GM21723 (cell line): Measurements from ENCODE around the gene NDUFAF7.
A peak's percentile ranks its signal among the peaks of the same experiment; 100 is the strongest.
"Not testable (repeated sequence)": the region's sequence is repeated elsewhere in the genome, so short reads cannot be mapped to it uniquely, and the experiment has no call there.

Source experiments
- ATAC-seq: cut with Tn5 transposase; IDR thresholded peaks from one replicate; pipeline ENCODE4 v1.9.1; 2021; ENCODE audit warnings: mild to moderate bottlenecking, moderate library complexity; ENCODE audit not compliant: unreplicated experiment

NDUFAF7 gene

DNA sequence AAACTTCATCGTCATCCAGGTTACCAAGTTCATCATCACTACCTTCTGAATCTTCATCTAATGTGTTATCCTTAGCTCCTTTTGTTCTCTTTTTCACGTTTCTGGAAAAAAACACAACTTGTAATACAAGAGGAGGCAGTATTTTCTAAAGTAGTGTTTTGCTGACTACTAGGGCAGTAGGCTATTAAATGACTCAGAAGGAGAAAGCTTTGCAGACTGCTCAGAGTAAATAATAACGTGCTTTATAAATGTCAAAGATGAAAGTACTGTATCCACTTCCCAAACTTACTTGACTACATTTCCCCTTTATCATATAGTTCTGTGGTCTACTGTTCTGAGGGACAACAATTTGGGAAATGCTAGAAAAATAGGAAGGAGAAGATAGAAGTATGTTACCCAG is 19.5 kb upstream of the NDUFAF7 start:
- no peak for ATAC-seq

DNA sequence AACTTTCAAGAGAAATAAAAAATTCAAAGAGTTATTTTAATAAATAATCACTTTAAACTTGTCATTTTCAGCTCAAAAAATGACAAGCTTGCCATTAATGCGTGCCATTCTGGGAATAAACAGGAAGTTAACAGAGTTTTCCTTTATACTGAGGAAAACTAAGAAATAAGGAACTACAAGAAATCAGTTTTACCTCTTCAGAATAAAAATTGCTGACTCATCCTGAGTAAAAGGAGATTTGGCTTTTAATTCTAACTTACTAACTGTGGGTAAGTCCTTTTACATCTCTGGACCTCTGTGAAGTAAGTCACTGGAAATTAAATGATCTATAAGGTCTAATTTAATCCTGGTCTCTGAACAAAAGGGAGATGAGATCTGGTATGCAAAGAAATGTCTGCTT is 16.2 kb upstream of the NDUFAF7 start:
- ATAC-seq = no peak

DNA sequence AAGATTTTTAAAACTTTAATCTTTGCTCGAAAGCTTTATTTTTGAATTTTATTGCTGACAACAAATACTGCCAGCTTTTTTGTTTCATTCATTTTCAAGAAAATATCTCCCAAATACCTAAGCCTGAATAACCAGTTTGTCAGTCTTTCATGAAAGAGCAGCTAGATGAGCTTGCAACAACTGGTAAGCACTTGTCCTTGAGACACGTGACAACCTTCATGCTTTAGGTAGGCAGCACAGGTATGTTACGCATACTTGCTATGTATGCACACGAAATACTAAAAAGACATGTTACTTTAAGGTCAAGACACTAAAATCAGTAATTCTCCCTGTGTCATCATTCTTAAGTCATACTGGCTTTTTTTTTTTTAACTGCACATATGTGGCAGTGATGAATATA is 12.4 kb upstream of the NDUFAF7 start:
- no peak for ATAC-seq

DNA sequence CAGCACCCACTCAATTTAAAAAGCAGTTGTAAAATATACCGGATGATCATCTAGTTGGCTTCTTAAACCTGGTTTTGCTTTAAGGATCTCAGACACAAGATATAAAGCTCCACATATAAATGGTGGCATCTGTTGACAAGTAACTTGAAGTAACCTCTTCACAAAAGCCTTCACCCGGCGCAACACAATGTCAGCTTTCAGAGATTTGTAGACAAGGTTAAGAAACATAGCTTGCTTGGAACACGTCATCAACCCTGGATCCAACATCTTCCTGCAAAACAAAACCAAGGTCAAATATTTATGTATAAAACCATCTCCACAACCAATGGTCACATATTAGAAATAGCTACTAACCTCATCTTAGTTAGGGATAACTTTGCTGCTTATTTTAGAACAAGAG is 8.3 kb upstream of the NDUFAF7 start:
- no peak for ATAC-seq

DNA sequence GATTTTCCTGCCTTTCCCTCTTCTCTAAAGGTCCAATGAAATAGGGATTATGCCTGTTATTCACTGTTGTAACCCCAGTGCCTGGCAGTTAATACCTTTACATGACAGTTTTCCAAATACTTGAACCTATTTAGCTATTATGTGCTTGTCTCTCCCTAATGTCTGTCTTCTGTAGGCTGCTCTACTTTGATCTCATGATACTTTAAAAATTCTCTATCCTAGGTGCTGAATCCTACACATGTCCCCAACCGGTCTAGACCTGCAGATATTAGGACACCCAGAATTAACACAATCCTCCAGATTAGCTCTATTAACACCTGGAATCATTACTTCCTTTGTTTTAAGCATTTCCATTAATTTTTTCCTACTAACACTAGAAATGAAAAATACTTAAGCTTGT is 7.4 kb upstream of the NDUFAF7 start:
- ATAC-seq = no peak

DNA sequence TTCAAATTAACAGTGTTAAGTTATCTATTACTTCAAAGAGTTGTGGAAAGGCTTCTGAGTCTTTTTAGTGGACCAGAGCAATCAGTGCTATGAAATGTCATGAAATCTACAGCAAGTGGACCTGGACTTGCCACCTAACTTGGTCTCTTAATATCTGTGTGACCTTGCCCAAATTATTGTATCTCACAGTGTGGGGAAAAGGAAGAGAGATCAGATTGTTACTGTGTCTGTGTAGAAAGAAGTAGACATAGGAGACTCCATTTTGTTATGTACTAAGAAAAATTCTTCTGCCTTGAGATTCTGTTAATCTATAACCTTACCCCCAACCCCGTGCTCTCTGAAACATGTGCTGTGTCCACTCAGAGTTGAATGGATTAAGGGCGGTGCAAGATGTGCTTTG is 6.3 kb upstream of the NDUFAF7 start:
- not testable (repeated sequence) for ATAC-seq

DNA sequence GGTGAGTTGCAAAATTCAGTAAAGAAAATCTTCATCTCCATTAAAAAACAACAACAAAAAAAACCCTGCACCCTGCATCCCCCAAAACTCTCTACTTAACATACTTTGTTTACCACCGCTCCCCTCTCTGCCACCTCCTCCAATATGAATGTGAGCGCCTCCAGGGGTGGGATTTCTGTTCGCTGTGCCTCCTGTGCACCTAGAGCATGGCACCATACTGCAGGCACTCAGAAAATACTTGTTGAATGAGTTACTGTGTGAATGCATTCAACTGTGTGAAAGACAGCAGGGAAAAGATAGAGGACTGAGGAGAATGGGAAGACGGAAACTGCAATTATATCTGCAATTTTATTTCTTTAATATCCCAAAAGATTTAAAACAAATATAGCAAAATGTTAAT is 4.6 kb upstream of the NDUFAF7 start:
- ATAC-seq = no peak

GRCh38 chr2:37228788-37229187 is 2.7 kb upstream of the NDUFAF7 start:
- ATAC-seq = no peak

DNA sequence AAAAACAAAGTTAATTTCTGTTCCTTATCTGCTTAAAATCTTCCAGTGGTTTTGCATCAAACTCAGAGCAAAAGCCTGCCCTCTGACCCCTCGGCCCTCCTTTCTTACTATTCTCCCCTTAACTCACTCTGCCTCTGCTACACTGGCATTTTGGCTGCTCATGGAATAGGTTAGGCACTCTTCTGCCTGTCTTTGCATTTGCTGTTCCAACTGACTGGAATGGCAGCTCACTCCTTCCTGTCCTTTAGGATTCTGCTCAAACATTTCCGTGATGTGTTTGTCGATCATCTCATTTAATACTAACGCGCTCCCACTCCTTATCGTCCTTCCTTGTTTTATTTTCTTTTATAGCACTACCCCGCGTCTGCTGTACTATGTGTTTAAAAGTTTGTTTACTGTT is 877 bp upstream of the NDUFAF7 start:
- ATAC-seq = no peak

DNA sequence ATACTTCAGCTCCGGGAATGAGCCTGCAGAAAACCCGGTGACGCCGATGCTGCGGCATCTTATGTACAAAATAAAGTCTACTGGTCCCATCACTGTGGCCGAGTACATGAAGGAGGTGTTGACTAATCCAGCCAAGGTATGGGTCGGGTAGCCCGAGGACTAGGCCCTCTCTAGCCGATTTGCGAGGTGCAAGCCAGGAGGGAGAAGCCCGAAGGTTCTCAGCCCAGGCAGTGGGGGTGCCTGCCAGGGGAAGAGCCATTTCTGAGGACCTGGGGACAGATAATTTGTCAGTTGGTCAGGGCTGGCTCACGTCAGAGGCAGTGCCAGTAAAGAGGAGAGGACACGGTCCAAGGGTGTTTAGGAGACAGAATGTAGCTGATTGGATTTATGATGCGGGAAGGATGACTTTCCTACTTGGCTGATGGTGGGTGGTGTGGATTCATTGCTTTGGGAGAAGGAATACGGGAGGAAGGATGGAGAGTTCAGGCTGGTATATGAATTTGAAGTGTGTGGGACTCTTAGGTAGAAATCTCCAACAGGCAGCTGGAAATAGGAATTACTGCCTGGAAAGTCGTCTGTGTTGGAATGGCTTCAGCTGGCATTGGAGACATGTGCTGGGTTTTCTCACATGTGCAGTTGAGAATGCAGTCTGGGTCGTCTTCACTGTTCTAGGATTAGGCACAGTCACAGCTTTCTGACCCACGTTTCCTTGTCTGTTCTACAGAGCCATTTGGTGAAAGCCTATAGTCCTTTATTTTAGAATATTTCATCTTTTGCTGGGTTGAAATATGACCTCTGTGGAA is 874 bp downstream of the NDUFAF7 start:
- peak; percentile 19 for ATAC-seq

DNA sequence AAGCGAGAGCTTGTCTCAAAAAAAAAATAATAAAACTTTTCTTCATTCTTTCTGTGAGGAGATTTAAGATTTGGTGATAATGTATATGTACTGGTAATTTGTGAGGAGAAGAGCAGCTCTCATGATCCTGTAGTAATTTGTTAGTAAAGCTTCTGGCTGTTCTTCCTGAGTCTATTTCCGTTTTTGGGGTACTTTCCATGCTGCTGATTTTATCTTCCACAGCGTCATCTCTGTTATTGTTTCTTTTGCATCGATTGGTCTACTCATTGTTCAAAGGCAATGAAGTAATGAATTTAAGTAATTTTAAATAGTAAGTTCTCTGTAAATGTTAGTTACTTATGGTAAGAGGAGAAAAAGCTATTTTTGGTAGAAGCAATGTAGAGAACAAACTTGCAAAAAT is 12.0 kb downstream of the NDUFAF7 start:
- ATAC-seq = no peak

DNA sequence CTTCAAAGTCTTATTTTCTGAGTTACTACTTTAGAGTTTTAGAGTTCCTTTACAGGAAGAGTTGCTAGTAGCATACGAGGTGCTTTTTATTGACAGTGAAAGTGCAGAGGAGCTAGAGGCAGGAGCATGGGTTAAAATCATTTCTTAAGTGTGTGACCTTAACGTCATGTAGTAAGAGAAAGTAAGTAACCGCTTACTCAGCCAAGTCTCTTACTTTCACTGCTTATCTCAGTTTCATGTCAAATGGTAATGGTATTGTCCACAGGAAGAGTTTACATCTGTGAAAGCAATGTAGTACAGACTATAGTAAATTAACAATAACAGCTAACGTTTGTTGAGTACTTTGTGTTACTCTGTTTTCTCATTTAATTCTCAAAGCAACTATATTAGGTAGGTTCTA is 12.6 kb downstream of the NDUFAF7 start:
- peak; percentile 95 for ATAC-seq

GRCh38 chr2:37244755-37245154 is 13.3 kb downstream of the NDUFAF7 start:
- ATAC-seq = no peak

DNA sequence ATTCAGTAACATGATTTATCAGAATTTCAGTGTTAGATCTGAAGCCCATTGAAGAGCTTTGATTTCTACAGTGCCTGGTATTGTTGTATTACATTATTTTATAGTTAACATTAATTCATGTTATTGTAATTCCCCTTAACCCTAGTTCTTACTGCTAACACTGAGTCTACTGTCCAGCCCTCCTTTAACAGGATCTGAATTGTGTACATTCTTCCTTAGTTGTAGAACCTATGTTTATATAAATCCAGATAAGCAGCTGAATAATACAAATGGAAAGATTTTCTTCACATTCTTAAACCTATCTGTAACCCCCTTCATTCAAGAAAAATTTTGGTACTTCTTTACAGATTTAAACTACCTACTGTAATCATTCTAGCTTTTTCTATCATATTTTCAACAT is 14.7 kb downstream of the NDUFAF7 start:
- no peak for ATAC-seq

- ATAC-seq = no peak
Observed at GRCh38 chr2:37250869-37251740, 19.6 kb downstream of the NDUFAF7 start.

- ATAC-seq = no peak
Observed at GRCh38 chr2:37262522-37262921, 31.1 kb downstream of the NDUFAF7 start.

GRCh38 chr2:37263839-37264238 is 32.4 kb downstream of the NDUFAF7 start:
- no peak for ATAC-seq

- no peak for ATAC-seq
Observed at GRCh38 chr2:37267685-37268084, 36.2 kb downstream of the NDUFAF7 start.

GRCh38 chr2:37268111-37268510 is 36.7 kb downstream of the NDUFAF7 start:
- ATAC-seq = no peak

- ATAC-seq = no peak
Observed at GRCh38 chr2:37271376-37272067, 40.1 kb downstream of the NDUFAF7 start.

DNA sequence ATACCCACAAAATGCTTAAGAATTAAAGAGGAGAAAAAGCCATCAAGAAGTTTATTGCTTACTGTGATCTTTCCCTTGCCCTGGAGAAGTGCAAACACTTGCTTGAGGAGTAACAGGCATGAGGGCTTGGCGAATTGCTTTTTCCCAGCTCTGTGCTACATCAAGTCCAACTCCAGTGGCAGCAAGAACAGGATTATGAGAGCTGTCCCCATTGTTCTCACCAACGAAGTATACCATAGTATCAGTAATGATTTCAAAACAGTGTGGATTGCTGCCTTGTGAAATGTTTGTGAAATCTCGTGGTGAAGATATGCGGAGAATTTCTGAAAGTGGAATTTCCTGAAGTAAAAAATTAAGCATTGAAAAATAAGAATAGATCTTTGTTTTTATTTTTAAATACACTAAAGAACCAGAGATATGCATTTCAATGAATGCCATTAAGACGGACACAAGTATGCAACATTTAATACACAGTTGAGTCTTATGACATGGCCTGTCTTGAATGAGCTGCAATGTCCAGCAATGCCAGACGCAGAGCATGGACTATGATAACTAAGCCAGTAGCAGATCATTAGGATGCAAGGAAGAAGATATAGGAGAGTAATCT is 43.0 kb downstream of the NDUFAF7 start:
- ATAC-seq = no peak
